ENCODE measurements around the gene BMP4.

BMP4 gene

DNA sequence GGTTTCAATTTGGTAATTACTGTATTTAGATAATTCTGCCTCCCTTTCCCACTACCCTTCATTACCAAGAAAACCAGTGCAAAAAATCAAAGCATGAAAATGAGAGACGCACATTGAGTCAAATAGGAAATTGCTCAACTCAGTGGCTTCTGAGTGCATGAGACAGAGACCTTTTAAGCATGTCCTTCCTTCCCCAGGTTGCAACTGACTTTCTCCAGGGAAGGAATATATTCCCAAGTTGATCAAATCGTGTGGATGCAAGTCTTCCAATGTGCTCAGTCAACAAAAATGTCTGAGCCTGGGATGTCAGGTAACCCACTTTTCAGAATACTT lies 12.9 kb downstream of the BMP4 start:
- peak; percentile 30 for DNase-seq

DNA sequence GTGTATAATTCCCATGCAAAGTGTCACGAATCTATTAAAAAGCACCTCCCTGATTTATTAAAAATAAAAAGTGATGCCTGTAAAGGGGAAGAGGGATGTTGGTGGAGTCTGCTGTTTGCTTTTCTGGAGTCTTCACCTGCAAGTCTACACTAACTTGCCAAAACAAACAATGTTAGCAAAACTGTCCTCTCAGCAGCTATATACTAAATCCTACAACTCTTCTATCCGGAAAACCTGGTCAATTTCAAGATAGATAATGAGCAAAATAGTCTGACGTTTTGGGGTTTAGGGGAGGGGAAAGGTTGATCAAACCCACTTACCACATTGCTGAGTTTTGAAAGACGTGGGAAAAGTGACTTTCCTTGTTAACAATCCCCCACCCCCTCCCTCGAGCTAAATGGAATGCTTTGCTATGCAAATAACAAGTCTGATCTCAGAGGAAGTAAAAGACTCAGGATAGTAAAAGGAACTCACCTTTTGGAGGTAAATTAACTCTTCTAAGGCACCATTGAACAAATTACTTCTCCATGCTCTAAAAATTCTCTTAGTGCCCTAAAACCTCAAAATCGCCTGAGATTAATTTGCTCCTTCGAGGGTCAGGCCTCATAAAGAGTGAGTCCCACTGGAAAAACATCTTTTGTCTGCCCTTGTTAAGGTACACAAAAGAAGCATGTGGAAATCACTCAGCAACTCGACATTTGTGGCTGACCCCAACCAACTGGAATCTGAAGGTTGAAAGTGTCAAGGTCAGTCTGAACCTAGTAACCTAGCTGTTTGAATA lies 13.5 kb downstream of the BMP4 start:
- DNase-seq, result no peak

DNA sequence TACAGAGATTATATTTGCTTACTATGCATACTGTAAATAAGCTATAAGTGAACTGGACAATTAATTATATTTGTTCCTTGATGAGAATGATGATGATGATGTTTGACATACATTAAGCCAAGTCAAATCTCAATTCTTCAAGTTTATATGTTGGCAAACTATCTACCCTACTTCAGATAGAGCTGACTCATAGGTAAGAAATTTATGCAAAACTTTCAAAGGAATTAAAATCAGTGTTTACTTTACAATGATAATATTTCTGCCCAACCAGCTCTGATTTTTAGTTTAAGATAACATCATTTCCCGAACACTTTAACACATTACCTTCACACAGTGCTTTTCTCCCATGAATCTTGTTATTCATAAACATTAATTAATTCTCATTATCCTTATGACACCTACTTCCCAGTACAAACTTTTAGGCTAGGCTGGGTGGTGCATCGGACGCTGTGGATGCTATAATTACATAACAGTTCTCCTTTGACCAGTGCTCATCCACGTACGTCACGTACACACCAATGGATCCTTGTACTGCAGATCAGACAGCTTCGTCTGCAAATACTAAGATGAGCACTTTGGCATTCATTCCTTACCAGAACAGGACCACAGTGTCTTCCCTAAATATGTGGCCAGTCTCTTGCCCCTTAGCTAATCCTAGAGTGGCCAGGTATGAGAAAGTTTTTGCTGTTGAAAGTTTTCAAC lies 18.3 kb downstream of the BMP4 start:
- no peak for DNase-seq

DNA sequence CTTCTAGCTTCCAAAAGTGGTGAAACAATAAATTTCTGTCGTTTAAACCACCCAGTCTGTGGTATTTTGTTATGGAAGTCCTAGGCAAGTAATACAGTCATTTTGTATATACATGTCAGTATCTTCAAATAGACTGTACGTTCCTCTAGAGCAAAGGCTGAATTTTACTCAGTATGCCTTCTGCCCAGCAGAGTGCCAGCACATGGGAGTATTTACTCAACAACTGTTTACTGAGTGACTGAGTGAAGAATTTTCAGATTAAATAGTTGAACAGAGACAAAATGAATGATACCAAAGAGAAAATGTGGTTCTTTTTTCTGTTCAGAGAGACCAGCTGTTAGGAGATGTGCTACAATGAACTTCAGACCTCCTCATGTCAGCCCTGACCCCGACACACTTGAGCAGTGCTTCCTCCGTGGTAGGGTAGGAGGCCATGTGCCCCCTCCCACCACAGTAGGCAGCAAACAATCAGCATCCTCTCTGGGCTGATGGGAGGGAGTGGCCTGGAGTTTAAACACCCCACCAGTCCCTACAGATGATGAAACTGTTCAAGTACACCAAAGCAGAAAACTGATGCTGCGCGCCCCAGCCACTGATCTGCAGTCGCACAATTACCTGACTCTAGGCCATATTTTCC lies 21.7 kb downstream of the BMP4 start:
- no peak for DNase-seq

DNA sequence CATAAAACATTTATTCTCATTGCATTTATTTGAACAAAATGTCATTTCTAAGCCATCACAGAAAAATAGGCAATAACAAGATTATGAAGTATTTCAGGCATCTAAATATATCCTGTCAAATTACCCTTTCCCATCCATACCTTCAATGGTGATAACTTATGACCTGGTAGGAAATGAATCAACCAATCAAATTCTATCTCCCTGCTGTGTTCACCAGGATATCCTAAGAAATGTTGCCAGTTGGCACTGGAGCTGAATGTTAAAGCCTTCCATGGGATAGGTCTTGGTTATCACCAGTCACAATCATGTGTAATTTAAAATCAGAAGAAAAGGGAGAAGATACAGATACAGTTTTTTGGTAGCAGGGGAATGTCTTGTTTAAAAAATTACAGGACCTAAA lies 23.7 kb downstream of the BMP4 start:
- DNase-seq, result no peak

DNA sequence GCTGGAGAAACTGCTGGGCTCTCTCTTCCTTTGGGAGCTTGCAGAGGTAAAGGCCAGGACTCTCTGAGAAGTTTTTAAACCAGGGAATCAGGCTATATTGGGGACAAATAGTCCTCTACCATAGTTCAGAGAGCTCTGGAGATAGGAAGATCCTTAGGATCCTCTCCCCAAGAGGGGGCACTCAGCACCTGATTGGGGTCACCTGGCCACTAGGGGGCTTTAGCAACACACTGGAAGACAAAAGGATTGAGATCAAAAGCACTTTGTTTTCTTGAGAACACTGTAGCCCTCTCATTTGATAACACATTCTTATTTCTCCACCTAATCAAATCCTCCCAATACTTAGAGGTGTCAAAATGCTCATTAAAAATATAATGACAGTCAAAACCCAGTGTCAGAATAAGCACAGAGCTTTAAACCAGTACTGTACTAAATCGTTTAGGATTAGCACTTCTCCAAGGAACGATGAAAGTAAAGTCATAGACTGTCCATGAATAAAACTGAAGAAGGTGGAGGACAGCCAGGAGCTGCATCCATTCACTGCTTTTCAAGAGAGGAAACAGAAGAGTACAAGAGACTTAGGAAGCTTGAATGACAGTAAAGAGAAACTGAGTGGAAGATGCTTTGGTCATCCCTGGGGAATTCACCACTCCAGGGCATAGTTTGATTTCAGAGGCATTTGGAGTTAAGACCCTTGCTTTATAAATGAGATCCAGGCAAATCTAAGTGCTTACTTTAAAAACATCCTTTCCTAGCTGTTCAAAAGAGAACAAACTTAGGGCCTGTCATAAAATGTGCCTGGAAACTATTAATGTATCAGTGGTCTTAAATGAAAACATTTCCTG lies 26.5 kb downstream of the BMP4 start:
- DNase-seq, result peak; percentile 34

DNA sequence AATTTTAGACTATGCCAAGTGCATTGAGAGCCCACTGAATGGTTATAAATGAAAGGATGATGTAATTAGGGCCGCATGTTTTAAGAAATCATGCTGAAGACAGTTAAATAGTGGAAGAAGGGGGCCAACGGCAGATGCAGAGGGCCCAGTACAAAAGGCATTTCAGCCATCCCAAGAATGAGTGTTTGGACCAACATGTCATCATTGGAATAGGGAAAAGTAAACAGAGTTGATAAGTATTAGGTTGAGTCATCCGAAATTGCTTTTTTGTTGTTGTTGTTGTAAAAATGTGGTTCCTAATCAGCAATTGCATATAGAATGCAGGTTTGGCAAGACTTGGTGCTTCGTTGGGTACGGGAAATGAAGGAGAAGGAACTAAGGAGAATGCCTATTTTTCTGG lies 29.5 kb downstream of the BMP4 start:
- DNase-seq, result no peak

DNA sequence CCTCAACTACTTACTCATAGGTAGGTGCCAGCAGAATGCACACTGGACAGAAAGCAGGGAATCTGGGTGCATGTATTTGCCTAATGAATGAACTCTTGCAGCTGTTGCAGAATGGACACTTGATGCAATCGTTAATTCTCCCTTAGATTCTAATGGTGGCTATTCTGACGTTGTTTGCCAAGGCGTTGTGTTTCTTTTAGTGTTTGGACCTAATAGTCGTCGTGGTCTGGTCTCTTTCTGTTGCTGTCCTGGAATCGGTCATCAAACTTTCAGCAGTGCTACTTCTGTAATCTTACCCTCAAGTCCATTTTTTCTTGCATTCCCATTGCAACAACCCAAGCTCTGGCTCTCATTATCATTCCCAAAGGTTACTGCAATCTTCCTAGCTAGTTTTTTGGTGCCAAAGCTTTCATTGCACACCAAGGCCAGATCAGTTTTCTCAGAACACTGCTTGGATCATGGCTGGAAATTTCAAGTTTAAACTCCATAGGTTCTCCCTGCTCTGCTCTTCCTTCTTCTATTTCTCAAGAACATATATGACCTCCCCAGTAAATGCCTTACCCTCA lies 31.3 kb downstream of the BMP4 start:
- DNase-seq, result no peak

DNA sequence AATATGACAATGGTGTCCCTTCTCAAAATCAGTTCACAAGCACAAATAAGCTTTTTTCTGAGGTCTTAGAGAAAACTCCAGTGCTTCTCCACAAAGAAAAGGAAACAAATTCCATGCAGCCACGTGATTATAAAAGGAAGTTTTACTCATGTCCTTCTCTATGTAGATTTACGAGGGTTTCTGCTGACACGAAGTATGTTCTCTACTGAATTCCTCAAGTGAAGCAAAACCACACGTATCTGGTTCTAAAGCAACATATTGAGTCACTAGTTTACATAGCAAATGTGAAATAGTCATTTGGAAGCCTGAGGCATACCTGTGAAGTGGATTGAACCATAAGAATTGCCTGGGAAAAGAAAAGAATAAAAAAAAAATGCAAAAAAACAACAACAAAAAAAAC lies 31.9 kb downstream of the BMP4 start:
- no peak for DNase-seq

DNA sequence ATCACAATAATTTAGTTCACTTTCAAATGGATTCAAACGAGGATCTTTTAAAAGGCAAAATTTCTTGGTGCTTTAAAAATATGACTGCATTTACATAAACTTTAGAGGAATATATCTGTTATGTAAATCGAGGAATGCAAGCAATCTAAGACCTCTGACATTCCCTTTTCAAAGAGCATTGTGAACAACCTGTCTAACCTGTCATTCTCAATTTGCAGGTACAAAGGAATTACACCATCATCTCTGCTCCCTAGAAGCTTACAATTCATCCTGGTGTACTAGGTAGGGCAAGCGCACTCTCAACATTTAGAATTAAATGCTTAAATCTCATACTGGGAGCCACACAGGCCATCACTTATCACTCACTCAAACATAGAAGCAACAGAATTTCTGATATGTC lies 35.6 kb downstream of the BMP4 start:
- no peak for DNase-seq

DNA sequence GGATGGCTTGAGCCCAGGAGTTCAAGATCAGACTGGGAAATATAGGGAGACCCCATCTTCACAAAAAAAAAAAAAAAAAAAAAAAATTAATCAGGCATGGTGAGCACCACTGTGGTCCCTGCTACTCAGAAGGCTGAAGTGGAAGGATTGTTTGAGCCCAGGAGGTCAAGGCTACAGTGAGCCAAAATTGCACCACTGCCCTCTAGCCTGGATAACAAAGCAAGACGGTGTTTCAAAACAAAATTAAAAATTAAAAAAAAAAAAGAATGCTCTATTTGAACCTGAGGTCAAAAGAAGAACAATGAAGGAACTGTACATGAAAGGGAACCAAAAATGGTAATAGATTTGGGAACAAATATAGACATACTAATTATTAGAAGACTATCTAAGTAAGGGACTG lies 40.4 kb downstream of the BMP4 start:
- DNase-seq, result no peak

DNA sequence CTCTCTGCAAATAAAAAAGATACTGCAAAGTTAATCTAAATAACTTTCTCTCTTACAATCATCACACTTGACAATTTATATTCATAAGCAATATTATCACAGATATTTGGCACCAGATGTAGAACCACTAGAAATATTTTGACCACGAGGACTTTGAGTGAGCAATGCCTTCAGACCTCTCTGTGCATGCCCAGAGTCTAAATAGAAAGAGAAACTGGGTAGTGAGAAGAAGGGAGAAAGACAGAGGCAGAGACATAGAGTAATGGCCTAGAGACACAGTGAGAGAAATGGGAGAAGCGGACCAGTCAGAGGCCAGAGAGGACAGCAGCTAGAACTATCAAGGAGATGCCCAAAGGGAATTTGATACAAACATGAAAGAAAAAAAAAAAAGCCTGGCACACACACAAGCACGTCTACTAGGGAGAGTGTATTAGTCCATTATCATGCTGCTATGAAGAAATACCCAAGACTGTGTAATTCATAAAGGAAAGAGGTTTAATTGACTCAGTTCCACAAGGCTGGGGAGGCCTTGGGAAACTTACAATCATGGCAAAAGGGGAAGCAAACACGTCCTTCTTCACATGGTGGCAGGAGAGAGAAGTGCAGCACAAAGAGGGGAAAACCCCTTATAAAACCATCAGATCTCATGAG lies 41.1 kb downstream of the BMP4 start:
- no peak for DNase-seq

DNA sequence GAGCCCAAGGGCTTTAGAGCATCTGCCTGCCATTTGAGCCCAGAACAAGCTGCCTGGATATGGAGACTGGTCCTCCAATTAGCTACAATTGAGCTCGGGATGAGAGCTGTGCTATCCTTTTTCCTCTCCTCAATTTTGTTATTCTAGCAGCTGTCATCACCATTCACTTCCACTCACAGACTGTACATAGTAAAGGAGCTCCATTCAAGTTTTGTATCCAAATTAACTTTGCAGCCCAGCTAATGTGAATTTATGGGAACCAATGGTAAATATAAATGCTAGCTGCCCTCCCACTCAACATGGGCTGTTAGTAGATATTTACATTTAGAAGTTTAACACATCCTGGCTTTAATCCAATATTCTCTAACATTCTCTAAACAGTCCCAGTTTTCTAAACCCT lies 44.6 kb downstream of the BMP4 start:
- DNase-seq, result no peak

DNA sequence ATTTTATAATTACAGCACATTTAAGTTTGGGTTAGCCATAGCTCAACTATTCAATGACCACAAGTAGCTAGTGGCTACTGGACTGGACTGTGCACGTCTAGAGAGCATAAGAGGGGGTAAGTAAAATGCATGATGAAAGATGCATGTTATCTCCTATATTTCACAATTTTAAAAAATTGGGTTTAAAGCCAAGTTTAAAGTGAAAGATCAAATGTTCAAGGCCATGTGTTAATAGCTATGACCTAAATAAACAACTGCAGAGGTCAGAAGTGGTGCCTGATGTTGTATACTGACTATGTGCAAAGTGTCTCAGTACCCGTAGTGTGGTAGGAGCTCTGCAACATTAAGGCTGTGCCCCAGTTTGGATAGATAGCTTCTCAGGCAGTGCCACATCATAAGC lies 48.2 kb downstream of the BMP4 start:
- no peak for DNase-seq

DNA sequence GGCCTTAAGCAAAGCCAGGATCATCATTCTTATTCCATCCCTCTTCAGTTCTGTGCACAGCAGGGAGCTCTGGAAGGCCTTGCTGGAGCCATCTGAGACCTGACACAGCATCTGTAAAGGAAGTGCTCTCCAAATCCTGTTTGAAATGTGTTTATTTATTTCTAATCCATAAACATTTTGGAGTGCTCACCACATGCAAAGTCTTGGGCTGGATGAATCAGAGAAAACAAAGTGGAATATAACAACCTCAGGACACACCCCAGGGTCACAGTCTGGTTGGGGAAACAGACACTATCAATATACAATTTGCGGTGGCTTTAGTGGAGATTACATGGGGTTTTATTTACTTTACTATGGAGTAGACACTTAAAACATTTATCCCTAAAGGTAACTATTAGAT lies 54.3 kb downstream of the BMP4 start:
- DNase-seq, result no peak

DNA sequence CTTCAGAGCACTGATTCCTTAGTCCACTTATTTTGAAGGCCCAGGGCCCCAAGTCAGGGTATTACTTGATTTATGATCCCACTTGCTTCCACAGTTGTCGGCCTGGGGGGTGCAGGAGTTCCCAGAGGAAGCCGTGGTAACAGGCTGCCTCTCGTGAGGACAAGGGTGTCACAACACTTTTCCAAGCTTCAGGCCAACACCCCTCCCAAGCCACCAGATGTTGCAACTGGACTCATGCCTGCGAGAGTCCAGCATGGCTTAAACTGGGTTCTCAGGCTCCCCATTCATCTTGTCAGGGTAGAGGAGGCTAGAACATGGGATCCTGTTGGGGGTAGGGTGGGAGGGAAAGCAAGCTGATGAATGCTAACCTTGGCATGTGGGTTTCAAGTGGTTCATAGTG lies 56.1 kb downstream of the BMP4 start:
- no peak for DNase-seq

Measured in activated CD4-positive, alpha-beta T cell treated with anti-CD3 and anti-CD28 coated beads, Interleukin-2, Interleukin-6, amounts not matched to agents 100 ng/mL and 50 ng/mL, durations not matched to agents 16 hours and 8 hours (primary cell).